Transverse colon (tissue), 4 donors: ENCODE measurements around the gene RUNX1. TPM values are rescaled to one million over a fixed set of nuclear protein-coding genes. Genes with fewer than 3 reads are reported as not detected.

Source experiments
- DNase-seq: peaks from one replicate; pipeline ENCODE4 v3.0.0-alpha.2; 2019
- H3K27ac ChIP-seq, 4 donors: fragments of 200-600 bp; sonication (generic); 2 replicates each; pipeline ENCODE4 v1.5.1; 2016 to 2018; ENCODE audit warnings: inconsistent platforms in 4 of 4
- H3K27me3 ChIP-seq: fragments of 200-600 bp; sonication (generic); 2 replicates; pipeline ENCODE4 v1.5.1; 2017; ENCODE audit warnings: inconsistent platforms
- H3K36me3 ChIP-seq, 4 donors: fragments of 200-600 bp; sonication (generic); 2 replicates each; pipeline ENCODE4 v1.5.1; 2017 to 2019; ENCODE audit warnings: inconsistent platforms in 4 of 4
- H3K4me1 ChIP-seq, 4 donors: fragments of 200-600 bp; sonication (generic); 2 replicates each; pipeline ENCODE4 v1.5.1; 2017 to 2020; ENCODE audit warnings: inconsistent platforms in 4 of 4
- H3K4me3 ChIP-seq, 4 donors: fragments of 200-600 bp; sonication (generic); 1 replicate in 1 of 4; 2 replicates in 3 of 4; pipeline versions ENCODE4 v1.5.1 to v1.6.1; 2017 to 2019; ENCODE audit warnings: inconsistent platforms in 4 of 4
- H3K9me3 ChIP-seq, 2 donors: fragments of 200-600 bp; sonication (generic); 2 replicates each; pipeline ENCODE4 v1.5.1; 2017 to 2019; ENCODE audit warnings: inconsistent platforms in 2 of 2
- CTCF ChIP-seq, 5 experiments: fragments of 200-600 bp in 3 of 5; fragments of 450-650 bp in 2 of 5; sonication (generic) in 3 of 5; IDR thresholded peaks; 1 replicate in 2 of 5; 2 replicates in 3 of 5; pipeline ENCODE4 v1.5.1; 2016 to 2017; ENCODE audit warnings: antibody characterized with exemption in 5 of 5, inconsistent platforms in 3 of 5, mild to moderate bottlenecking in 2 of 5, moderate library complexity in 1 of 5
- EP300 ChIP-seq: sonication (generic); formaldehyde crosslinking; IDR thresholded peaks from one replicate; pipeline ENCODE4 v1.6.1; 2017; ENCODE audit warnings: antibody characterized with exemption, low read depth
- POLR2A ChIP-seq: fragments of 450-650 bp; IDR thresholded peaks from one replicate; pipeline ENCODE4 v1.6.1; 2016; ENCODE audit warnings: antibody characterized with exemption, mild to moderate bottlenecking, moderate library complexity
- POLR2AphosphoS5 ChIP-seq, 3 donors: sonication (generic); formaldehyde crosslinking; IDR thresholded peaks; one replicate each; pipeline ENCODE4 v1.6.1; 2016; ENCODE audit warnings: antibody characterized with exemption in 3 of 3
- WGBS, 2 donors: methylation state at CpG; one replicate each; pipeline ENCODE4 v1.1.5; 2018; ENCODE audit warnings: low coverage in 1 of 2; 5-methylcytosine and 5-hydroxymethylcytosine counted together
- in situ Hi-C, 4 donors: fragments of 200-750 bp; cut with MboI; loops; one replicate each; pipeline versions ENCODE4 v1.15.0 to v1.15.1; 2017; ENCODE audit warnings: low sequenced_read_pairs in 3 of 4, low pct_ligation_motif_present in 1 of 4, low pct_unique_long_range_greater_than_20kb in 1 of 4
- intact Hi-C: fragments of 100-400 bp; cut with DNase I; formaldehyde crosslinking; loops from one replicate; pipeline ENCODE4 v1.15.1; 2023; ENCODE audit warnings: low total_unique reads
- total RNA-seq, 4 donors: library from RNA; depleted of rRNA; stranded (reverse); fragments of >200 nt; gene quantifications; one replicate each; pipeline ENCODE4 v1.1.0, GENCODE V29; 2016

The RUNX1 gene
- total RNA-seq, 4 donors from 2014 or later, result 8.3 to 60.1 (median 34.7) TPM

GRCh38 chr21:34934350-34934749, 114.8 kb downstream of the RUNX1 start:
- no peak for TF ChIP-seq POLR2AphosphoS5 (IDR thresholded peaks at IDR 0.05)
- TF ChIP-seq EP300, result no peak
- no peak for TF ChIP-seq POLR2A
- no peak for TF ChIP-seq CTCF (IDR thresholded peaks at IDR 0.05)
- in situ Hi-C loops, result no loop called here
- Histone ChIP-seq H3K9me3 (no peaks in the 10 kb centered on the region), H3K4me3 (no peak overlapping the region), H3K4me1 (peaks cover 0 to 11% (median 0%) of the 10 kb centered on the region in 4 donors), H3K27me3 (no peaks in the 10 kb centered on the region), H3K36me3 (no peaks in the 10 kb centered on the region), H3K27ac (peak overlapping the region in 2 of 4 donors; percentile 17 to 48)
- intact Hi-C loops, result no loop called here
- DNase-seq, result no peak
- WGBS, 2 donors, result 82 to 92% methylated on average over 2 of the region's 2 CpGs

- H3K4me3 ChIP-seq, result peak overlapping the region in 1 of 4 donors; percentile 4
Observed at GRCh38 chr21:34933609-34934335, 115.3 kb downstream of the RUNX1 start.

DNA sequence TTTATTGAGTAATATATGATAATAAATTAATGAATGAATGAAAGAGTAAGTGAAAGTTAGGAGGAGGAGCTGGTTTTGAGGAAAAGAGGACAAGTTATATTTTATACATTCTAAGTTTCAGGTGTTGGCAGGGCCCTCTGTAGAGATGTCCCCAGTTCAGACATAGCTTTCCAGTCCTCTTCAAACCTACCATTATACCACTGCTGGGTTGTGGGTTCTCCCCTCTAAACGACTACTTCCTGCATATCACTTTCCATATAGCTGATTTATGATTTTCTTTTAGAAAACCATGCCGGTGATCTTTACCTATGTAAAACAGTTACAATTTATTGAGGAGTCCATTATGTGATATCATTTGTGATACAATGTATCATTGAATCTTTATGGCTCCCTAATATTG, 116.9 kb downstream of the RUNX1 start:
- Histone ChIP-seq H3K9me3 (no peaks in the 10 kb centered on the region), H3K4me1 (peaks cover 0 to 12% (median 0%) of the 10 kb centered on the region in 4 donors), H3K27me3 (no peaks in the 10 kb centered on the region), H3K36me3 (no peaks in the 10 kb centered on the region), H3K4me3 (no peak overlapping the region), H3K27ac (no peak overlapping the region)
- TF ChIP-seq CTCF (IDR thresholded peaks at IDR 0.05) (no peak), EP300 (no peak), POLR2A (no peak), POLR2AphosphoS5 (IDR thresholded peaks at IDR 0.05) (no peak)
- WGBS, 2 donors, result 62 to 63% methylated on average over 2 of the region's 2 CpGs
- DNase-seq, result no peak
- in situ Hi-C loops (no loop called here), intact Hi-C loops (no loop called here)

More at GRCh38 chr21:34933609-34934335, 115.3 kb downstream of the RUNX1 start:
- H3K9me3 ChIP-seq, result no peaks in the 10 kb centered on the region
- no peaks in the 10 kb centered on the region for H3K27me3 ChIP-seq
- in situ Hi-C loops, result no loop called here
- peak overlapping the region in 3 of 4 donors; percentile 17 to 48 (median 37) for H3K27ac ChIP-seq
- intact Hi-C loops, result no loop called here
- TF ChIP-seq POLR2AphosphoS5 (IDR thresholded peaks at IDR 0.05), result no peak
- no peak for TF ChIP-seq POLR2A
- TF ChIP-seq EP300, result no peak
- TF ChIP-seq CTCF (IDR thresholded peaks at IDR 0.05), result no peak
- DNase-seq, result no peak
- no peaks in the 10 kb centered on the region for H3K36me3 ChIP-seq
- H3K4me1 ChIP-seq, result peaks cover 0 to 11% (median 0%) of the 10 kb centered on the region in 4 donors
- WGBS, 2 donors, result 30 to 33% methylated on average over 3 of the region's 3 CpGs

- intact Hi-C loops (no loop called here), in situ Hi-C loops (no loop called here)
- Histone ChIP-seq H3K4me3 (no peak overlapping the region), H3K9me3 (no peaks in the 10 kb centered on the region), H3K27me3 (no peaks in the 10 kb centered on the region), H3K27ac (no peak overlapping the region), H3K4me1 (peaks cover 0 to 15% (median 3%) of the 10 kb centered on the region in 4 donors), H3K36me3 (no peaks in the 10 kb centered on the region)
- 47 to 60% methylated on average over 3 of the region's 3 CpGs for WGBS, 2 donors
- no peak for DNase-seq
- TF ChIP-seq EP300 (no peak), POLR2A (no peak), POLR2AphosphoS5 (IDR thresholded peaks at IDR 0.05) (no peak), CTCF (IDR thresholded peaks at IDR 0.05) (no peak)
Observed at GRCh38 chr21:34930971-34931370, 118.1 kb downstream of the RUNX1 start.
